Liver (tissue), 9 donors: ENCODE data around the gene MSI2. TPM values are rescaled to one million over a fixed set of nuclear protein-coding genes. Genes with fewer than 3 reads are reported as not detected.

Experiments used
- DNase-seq: peaks from one replicate; pipeline ENCODE4 v3.0.0-alpha.2; 2017; ENCODE audit warnings: low spot score
- H3K27ac ChIP-seq, 2 donors: one replicate each; pipeline ENCODE4 v1.7.0; 2013; ENCODE audit warnings: inconsistent platforms in 2 of 2, low read length in 2 of 2, control low read depth in 1 of 2, low read depth in 1 of 2, mild to moderate bottlenecking in 1 of 2
- H3K27me3 ChIP-seq, 4 donors: one replicate each; pipeline versions ENCODE4 v1.6.1 to v1.7.0; 2013; ENCODE audit warnings: low read length in 3 of 4, inconsistent platforms in 1 of 4, mild to moderate bottlenecking in 1 of 4, moderate library complexity in 1 of 4; ENCODE audit not compliant: control insufficient read depth in 4 of 4, insufficient read depth in 4 of 4
- H3K36me3 ChIP-seq, 4 donors: one replicate each; pipeline versions ENCODE4 v1.6.1 to v1.7.0; 2013; ENCODE audit warnings: low read length in 3 of 4, mild to moderate bottlenecking in 3 of 4, low read depth in 1 of 4, moderate library complexity in 1 of 4; ENCODE audit not compliant: control insufficient read depth in 4 of 4, insufficient read depth in 3 of 4
- H3K4me1 ChIP-seq, 4 donors: one replicate each; pipeline versions ENCODE4 v1.6.1 to v1.7.0; 2013; ENCODE audit warnings: low read length in 3 of 4, mild to moderate bottlenecking in 3 of 4, moderate library complexity in 1 of 4; ENCODE audit not compliant: control insufficient read depth in 4 of 4, insufficient read depth in 4 of 4
- H3K4me3 ChIP-seq, 3 donors: one replicate each; pipeline versions ENCODE4 v1.6.1 to v1.7.0; 2013; ENCODE audit warnings: low read length in 3 of 3, control low read depth in 1 of 3, low read depth in 1 of 3, mild to moderate bottlenecking in 1 of 3
- H3K9ac ChIP-seq, 2 donors: one replicate each; pipeline ENCODE4 v1.7.0; 2013; ENCODE audit warnings: low read length in 2 of 2, mild to moderate bottlenecking in 2 of 2, moderate library complexity in 2 of 2, control low read depth in 1 of 2, low read depth in 1 of 2
- H3K9me3 ChIP-seq, 4 donors: one replicate each; pipeline versions ENCODE4 v1.6.1 to v1.7.0; 2013; ENCODE audit warnings: low read length in 3 of 4; ENCODE audit not compliant: control insufficient read depth in 4 of 4
- ATF3 ChIP-seq: IDR thresholded peaks from 2 replicates; pipeline ENCODE4 v1.6.1; 2016; ENCODE audit warnings: antibody characterized with exemption
- CTCF ChIP-seq: fragments of 150-350 bp; IDR thresholded peaks from 2 replicates; pipeline ENCODE4 v1.5.1; 2017; ENCODE audit warnings: improper control_type of control experiment, low read depth, low read length; ENCODE audit not compliant: missing input control
- EGR1 ChIP-seq, 2 donors: IDR thresholded peaks; 2 replicates each; pipeline ENCODE4 v1.6.1; 2016 to 2018; ENCODE audit warnings: antibody characterized with exemption in 2 of 2, low read depth in 2 of 2
- FOXA1 ChIP-seq: IDR thresholded peaks from 2 replicates; pipeline ENCODE4 v1.6.1; 2016; ENCODE audit warnings: antibody characterized with exemption
- FOXA2 ChIP-seq: IDR thresholded peaks from 2 replicates; pipeline ENCODE4 v1.6.1; 2016; ENCODE audit warnings: antibody characterized with exemption
- HNF4A ChIP-seq, 2 donors: conservative IDR thresholded peaks; 2 replicates each; pipeline ENCODE4 v1.6.1; 2016; ENCODE audit warnings: antibody characterized with exemption in 2 of 2, mild to moderate bottlenecking in 2 of 2
- HNF4G ChIP-seq: IDR thresholded peaks from 2 replicates; pipeline ENCODE4 v1.6.1; 2016; ENCODE audit warnings: antibody characterized with exemption
- JUND ChIP-seq, 2 donors: IDR thresholded peaks; 2 replicates each; pipeline ENCODE4 v1.6.1; 2016; ENCODE audit warnings: antibody characterized with exemption in 2 of 2
- MAX ChIP-seq: IDR thresholded peaks from 2 replicates; pipeline ENCODE4 v1.6.1; 2016; ENCODE audit warnings: antibody characterized with exemption
- NR2F2 ChIP-seq: IDR thresholded peaks from 2 replicates; pipeline ENCODE4 v1.6.1; 2016; ENCODE audit warnings: antibody characterized with exemption
- RAD21 ChIP-seq, 2 donors: IDR thresholded peaks; 2 replicates each; pipeline ENCODE4 v1.6.1; 2016; ENCODE audit warnings: antibody characterized with exemption in 2 of 2, mild to moderate bottlenecking in 2 of 2
- REST ChIP-seq: IDR thresholded peaks from 2 replicates; pipeline ENCODE4 v1.6.1; 2016; ENCODE audit warnings: antibody characterized with exemption, mild to moderate bottlenecking
- RXRA ChIP-seq, 2 donors: IDR thresholded peaks; 2 replicates each; pipeline ENCODE4 v1.6.1; 2017 to 2018; ENCODE audit warnings: antibody characterized with exemption in 2 of 2, mild to moderate bottlenecking in 1 of 2
- SP1 ChIP-seq: IDR thresholded peaks from 2 replicates; pipeline ENCODE4 v1.6.1; 2018; ENCODE audit warnings: antibody characterized with exemption, mild to moderate bottlenecking
- YY1 ChIP-seq: IDR thresholded peaks from 2 replicates; pipeline ENCODE4 v1.6.1; 2016; ENCODE audit warnings: antibody characterized with exemption, mild to moderate bottlenecking
- ZBTB33 ChIP-seq: IDR thresholded peaks from 2 replicates; pipeline ENCODE4 v1.6.1; 2016; ENCODE audit warnings: antibody characterized with exemption
- WGBS: extraction: QIAGEN DNeasy Blood & Tissue Kit; methylation state at CpG from one replicate; pipeline ENCODE4 v1.1.7; 2013; 5-methylcytosine and 5-hydroxymethylcytosine counted together
- polyA plus RNA-seq, 2 donors: library from polyadenylated mRNA; stranded (reverse) in 1 of 2; unstranded in 1 of 2; fragments of 200-250 nt in 1 of 2; fragments of >200 nt in 1 of 2; fragmentation: Nextera tagmentation in 1 of 2; extraction: Ambion mirVana in 1 of 2; gene quantifications; one replicate each; pipeline versions ENCODE4 v1.2.1 to v1.2.3, GENCODE V29; 2013 to 2015
- total RNA-seq, 2 donors: library from RNA; depleted of rRNA; stranded (reverse); fragments of >200 nt; gene quantifications; one replicate each; pipeline ENCODE4 v1.2.3, GENCODE V29; 2014
- donor health status: healthy.
- donor health status: healthy.
- donor health status: healthy.
- donor health status: healthy.
- donor health status: healthy.

Gene MSI2
- total and polyA plus RNA-seq, 4 donors: 5.7 to 15.6 (median 9.2) TPM

GRCh38 chr17:57485916-57486881 is 229.9 kb downstream of the MSI2 start:
- H3K36me3 ChIP-seq: no peaks in the 10 kb centered on the region
- H3K9ac ChIP-seq: no peak overlapping the region
- H3K4me3 ChIP-seq: no peak overlapping the region
- no peaks in the 10 kb centered on the region for H3K27me3 ChIP-seq
- H3K9me3 ChIP-seq: no peaks in the 10 kb centered on the region
- no peak overlapping the region for H3K27ac ChIP-seq
- no peak for DNase-seq
- no peaks in the 10 kb centered on the region for H3K4me1 ChIP-seq
- 81% methylated on average over 13 of the region's 13 CpGs for WGBS
- no peak for TF ChIP-seq YY1
- TF ChIP-seq RXRA (IDR thresholded peaks at IDR 0.05): no peak
- no peak for TF ChIP-seq RAD21 (IDR thresholded peaks at IDR 0.05)
- no peak for TF ChIP-seq NR2F2
- TF ChIP-seq FOXA1: no peak
- no peak for TF ChIP-seq FOXA2
- no peak for TF ChIP-seq EGR1 (IDR thresholded peaks at IDR 0.05; ENCODE audit: low read depth in 2 of 2)
- no peak for TF ChIP-seq REST
- no peak for TF ChIP-seq CTCF
- TF ChIP-seq ZBTB33: no peak
- TF ChIP-seq MAX: no peak
- no peak for TF ChIP-seq HNF4G
- no peak for TF ChIP-seq JUND (IDR thresholded peaks at IDR 0.05)
- TF ChIP-seq SP1: no peak
- no peak for TF ChIP-seq HNF4A (conservative IDR thresholded peaks at IDR 0.05)

GRCh38 chr17:57486882-57487301 is 230.6 kb downstream of the MSI2 start:
- DNase-seq: no peak
- Histone ChIP-seq H3K4me3 (no peak overlapping the region), H3K27me3 (no peaks in the 10 kb centered on the region), H3K27ac (no peak overlapping the region), H3K9ac (no peak overlapping the region), H3K36me3 (no peaks in the 10 kb centered on the region), H3K4me1 (no peaks in the 10 kb centered on the region), H3K9me3 (no peaks in the 10 kb centered on the region)
- TF ChIP-seq RAD21 (IDR thresholded peaks at IDR 0.05): no peak
- TF ChIP-seq ATF3: no peak
- no peak for TF ChIP-seq CTCF
- TF ChIP-seq JUND (IDR thresholded peaks at IDR 0.05): no peak
- no peak for TF ChIP-seq RXRA (IDR thresholded peaks at IDR 0.05)
- no peak for TF ChIP-seq ZBTB33
- no peak for TF ChIP-seq HNF4A (conservative IDR thresholded peaks at IDR 0.05)
- TF ChIP-seq NR2F2: no peak
- WGBS: 89% methylated on average over 4 of the region's 4 CpGs
